WERI-Rb-1 (cell line): ENCODE results near the gene CYP4F11.
"Not testable (repeated sequence)": the region's sequence is repeated elsewhere in the genome, so short reads cannot be mapped to it uniquely, and the experiment has no call there.

ENCODE experiments used
- DNase-seq: peaks from one replicate; pipeline ENCODE4 v3.0.0-alpha.2; 2020
- H3K27ac ChIP-seq: fragments of 250-450 bp; sonication (Bioruptor Pico); 2 replicates; pipeline ENCODE4 v1.5.1; 2020; ENCODE audit warnings: mild to moderate bottlenecking, moderate library complexity
- H3K27me3 ChIP-seq: fragments of 250-450 bp; sonication (Bioruptor Pico); 2 replicates; pipeline ENCODE4 v1.5.1; 2021; ENCODE audit warnings: mild to moderate bottlenecking, low read depth, moderate library complexity; ENCODE audit not compliant: insufficient read depth, severe bottlenecking
- H3K36me3 ChIP-seq: fragments of 250-450 bp; sonication (Bioruptor Pico); 2 replicates; pipeline ENCODE4 v1.5.1; 2020; ENCODE audit warnings: mild to moderate bottlenecking, moderate library complexity
- H3K4me3 ChIP-seq: 2 replicates; pipeline ENCODE4 v1.5.1; 2011; ENCODE audit warnings: low read depth, mild to moderate bottlenecking, control low read depth, low read length
- H3K9me3 ChIP-seq: fragments of 250-450 bp; sonication (Bioruptor Pico); 2 replicates; pipeline ENCODE4 v1.5.1; 2021; ENCODE audit warnings: mild to moderate bottlenecking, moderate library complexity; ENCODE audit not compliant: severe bottlenecking
- TF ChIP-seq, protein P1 (sequence below): IDR thresholded peaks from 2 replicates; pipeline ENCODE4 v1.5.1; 2011; ENCODE audit warnings: low read depth, mild to moderate bottlenecking, control low read depth, inconsistent platforms, low read length

CYP4F11 gene, protein sequence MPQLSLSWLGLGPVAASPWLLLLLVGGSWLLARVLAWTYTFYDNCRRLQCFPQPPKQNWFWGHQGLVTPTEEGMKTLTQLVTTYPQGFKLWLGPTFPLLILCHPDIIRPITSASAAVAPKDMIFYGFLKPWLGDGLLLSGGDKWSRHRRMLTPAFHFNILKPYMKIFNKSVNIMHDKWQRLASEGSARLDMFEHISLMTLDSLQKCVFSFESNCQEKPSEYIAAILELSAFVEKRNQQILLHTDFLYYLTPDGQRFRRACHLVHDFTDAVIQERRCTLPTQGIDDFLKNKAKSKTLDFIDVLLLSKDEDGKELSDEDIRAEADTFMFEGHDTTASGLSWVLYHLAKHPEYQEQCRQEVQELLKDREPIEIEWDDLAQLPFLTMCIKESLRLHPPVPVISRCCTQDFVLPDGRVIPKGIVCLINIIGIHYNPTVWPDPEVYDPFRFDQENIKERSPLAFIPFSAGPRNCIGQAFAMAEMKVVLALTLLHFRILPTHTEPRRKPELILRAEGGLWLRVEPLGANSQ

GRCh38 chr19:15934332-15935078 is at the start of gene CYP4F11:
Gene CYP4F11 (minus strand): TSS chr19:15934529. CDS start chr19:15934408, 121 bp downstream.
- peaks cover 8% of the 10 kb centered on the region for H3K9me3 ChIP-seq
- peaks cover 39% of the 10 kb centered on the region for H3K27me3 ChIP-seq
- no peaks in the 10 kb centered on the region for H3K36me3 ChIP-seq
- TF ChIP-seq, protein P1, sequence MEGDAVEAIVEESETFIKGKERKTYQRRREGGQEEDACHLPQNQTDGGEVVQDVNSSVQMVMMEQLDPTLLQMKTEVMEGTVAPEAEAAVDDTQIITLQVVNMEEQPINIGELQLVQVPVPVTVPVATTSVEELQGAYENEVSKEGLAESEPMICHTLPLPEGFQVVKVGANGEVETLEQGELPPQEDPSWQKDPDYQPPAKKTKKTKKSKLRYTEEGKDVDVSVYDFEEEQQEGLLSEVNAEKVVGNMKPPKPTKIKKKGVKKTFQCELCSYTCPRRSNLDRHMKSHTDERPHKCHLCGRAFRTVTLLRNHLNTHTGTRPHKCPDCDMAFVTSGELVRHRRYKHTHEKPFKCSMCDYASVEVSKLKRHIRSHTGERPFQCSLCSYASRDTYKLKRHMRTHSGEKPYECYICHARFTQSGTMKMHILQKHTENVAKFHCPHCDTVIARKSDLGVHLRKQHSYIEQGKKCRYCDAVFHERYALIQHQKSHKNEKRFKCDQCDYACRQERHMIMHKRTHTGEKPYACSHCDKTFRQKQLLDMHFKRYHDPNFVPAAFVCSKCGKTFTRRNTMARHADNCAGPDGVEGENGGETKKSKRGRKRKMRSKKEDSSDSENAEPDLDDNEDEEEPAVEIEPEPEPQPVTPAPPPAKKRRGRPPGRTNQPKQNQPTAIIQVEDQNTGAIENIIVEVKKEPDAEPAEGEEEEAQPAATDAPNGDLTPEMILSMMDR: no peak
- no peak within 1 kb of the TSS for H3K27ac ChIP-seq
- DNase-seq: no peak
- H3K4me3 ChIP-seq: no peak within 1 kb of the TSS

DNA sequence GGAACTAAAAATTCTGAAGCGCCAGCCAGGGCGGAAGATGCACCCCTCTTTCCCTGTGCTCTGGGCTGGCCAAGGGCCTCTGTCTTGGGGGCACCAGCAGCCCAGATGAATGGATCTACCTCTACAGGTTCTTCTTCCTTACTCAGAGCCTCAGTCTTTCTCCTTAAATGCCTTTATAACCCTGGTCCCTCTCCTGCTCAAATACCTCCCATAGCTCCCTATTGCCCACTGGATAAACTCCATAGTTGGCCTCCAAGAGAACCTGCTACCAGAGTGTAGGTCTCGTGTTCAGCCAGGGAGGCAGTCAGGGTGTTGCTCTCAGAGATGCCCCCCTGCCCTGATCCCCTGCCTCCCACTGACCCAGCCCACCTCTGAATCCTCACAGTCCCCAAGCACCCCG is 45.0 kb upstream of the CYP4F11 start:
- no peak for DNase-seq
- H3K27me3 ChIP-seq: peaks cover 47% of the 10 kb centered on the region
- H3K36me3 ChIP-seq: no peaks in the 10 kb centered on the region
- H3K27ac ChIP-seq: no peak overlapping the region
- TF ChIP-seq, protein P1: no peak
- no peak overlapping the region for H3K4me3 ChIP-seq
- H3K9me3 ChIP-seq: peaks cover 3% of the 10 kb centered on the region

GRCh38 chr19:15977690-15978089 is 43.4 kb upstream of the CYP4F11 start:
- TF ChIP-seq, protein P1: no peak
- no peak overlapping the region for H3K27ac ChIP-seq
- H3K4me3 ChIP-seq: no peak overlapping the region
- peaks cover 55% of the 10 kb centered on the region for H3K27me3 ChIP-seq
- no peaks in the 10 kb centered on the region for H3K36me3 ChIP-seq
- H3K9me3 ChIP-seq: peaks cover 3% of the 10 kb centered on the region
- no peak for DNase-seq

DNA sequence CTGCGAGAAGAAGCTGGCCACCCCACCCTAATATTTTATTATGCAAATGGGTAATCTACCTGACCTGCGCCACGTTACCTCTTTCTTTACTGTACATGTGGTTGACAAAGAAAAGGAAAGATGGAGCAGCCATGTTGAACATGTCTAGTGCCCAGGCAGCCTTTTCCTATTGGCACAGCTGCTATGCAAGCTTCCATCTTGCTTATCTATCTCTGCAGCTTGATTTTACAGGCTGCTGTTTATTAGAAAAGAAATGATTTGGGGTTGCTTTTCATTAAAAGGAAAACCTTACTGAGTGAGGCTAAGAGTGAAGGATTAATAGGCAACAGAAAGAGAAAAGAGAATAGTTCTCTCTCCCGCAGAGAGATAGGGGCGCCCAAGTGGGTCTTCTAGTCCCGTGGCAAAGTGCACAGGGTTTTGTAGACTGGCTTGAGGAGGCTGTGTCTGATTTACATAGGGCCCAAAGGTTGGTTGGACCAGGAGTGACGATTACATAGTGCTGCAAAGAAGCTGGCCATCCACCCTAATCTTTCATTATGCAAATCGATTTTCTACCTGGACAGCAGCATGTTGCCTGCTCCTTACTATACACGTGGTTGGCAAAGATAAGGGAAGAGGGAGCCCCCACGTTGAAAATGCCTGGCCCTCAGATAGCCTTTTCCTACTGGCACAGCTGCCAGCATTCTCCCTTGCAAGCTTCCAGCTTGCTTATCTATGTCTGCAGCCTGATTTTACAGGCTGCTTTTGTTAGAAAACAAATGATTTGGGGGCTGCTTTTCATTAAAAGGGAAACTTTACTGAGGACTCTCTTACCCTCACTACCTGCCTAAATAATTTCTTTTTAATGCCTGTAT is 42.7 kb upstream of the CYP4F11 start:
- H3K27ac ChIP-seq: no peak overlapping the region
- H3K9me3 ChIP-seq: no peaks in the 10 kb centered on the region
- TF ChIP-seq, protein P1: no peak
- peaks cover 55% of the 10 kb centered on the region for H3K27me3 ChIP-seq
- H3K36me3 ChIP-seq: no peaks in the 10 kb centered on the region
- no peak overlapping the region for H3K4me3 ChIP-seq
- no peak for DNase-seq

- Histone ChIP-seq H3K4me3 (no peak overlapping the region), H3K9me3 (no peaks in the 10 kb centered on the region), H3K27ac (no peak overlapping the region), H3K27me3 (peaks cover 63% of the 10 kb centered on the region), H3K36me3 (no peaks in the 10 kb centered on the region)
- TF ChIP-seq, protein P1: no peak
- DNase-seq: no peak
These were observed 40.5 kb upstream of the CYP4F11 start for GRCh38 chr19:15974856-15975255.

- H3K9me3 ChIP-seq, H3K4me3 ChIP-seq, DNase-seq, H3K27ac ChIP-seq, H3K36me3 ChIP-seq: not testable (repeated sequence)
- peaks cover 47% of the 10 kb centered on the region for H3K27me3 ChIP-seq
These were observed 37.7 kb upstream of the CYP4F11 start for GRCh38 chr19:15972043-15972442.
